ENCODE data around the gene MYRF. TPM values are rescaled to one million over a fixed set of nuclear protein-coding genes. Genes with fewer than 3 reads are reported as not detected.

Gene MYRF
- total RNA-seq, 1 experiment from 2014 or later: 15.3 TPM

- BruUV-seq (replicated peaks): no TSS peak
- H3K27ac ChIP-seq: no peak overlapping the region
- no peak for DNase-seq
- H3K79me2 ChIP-seq (ENCODE audit: low read depth): peaks cover 72% of the 10 kb centered on the region
- intact Hi-C loops (cut with micrococcal nuclease; ENCODE audit: unreplicated experiment): loop anchor here (10.0 kb wide), 1 partner anchor 259 kb away; no protein-coding TSS in a partner anchor
- no peaks in the 10 kb centered on the region for H3K27me3 ChIP-seq (ENCODE audit: insufficient read depth, low read depth)
- no peak overlapping the region for H2AFZ ChIP-seq
- POLR2A ChIA-PET (ENCODE audit: unreplicated experiment): no interaction called here
- H3K4me1 ChIP-seq (replicated peaks; ENCODE audit: insufficient read depth): peaks cover 20% of the 10 kb centered on the region
- H3K4me3 ChIP-seq: no peak overlapping the region
- peaks cover 32% of the 10 kb centered on the region; the same call in 1 of the 2 replicates for H3F3A ChIP-seq (ENCODE audit: insufficient read depth, low read depth)
- no peaks in the 10 kb centered on the region for H3K9me3 ChIP-seq (ENCODE audit: insufficient read depth, low read depth)
- H4K20me1 ChIP-seq (ENCODE audit: insufficient read depth): no peaks in the 10 kb centered on the region; the same call in 1 of the 2 replicates
- TF ChIP-seq EZH2 (IDR thresholded peaks at IDR 0.05; ENCODE audit: low read depth): no peak
- TF ChIP-seq CTCF (conservative IDR thresholded peaks at IDR 0.05): no peak
- no peaks in the 10 kb centered on the region for H3K9me2 ChIP-seq (ENCODE audit: insufficient read depth)
- no peak overlapping the region for H3K4me2 ChIP-seq
- CTCF ChIA-PET: interaction anchor here (2.9 kb wide), 1 partner anchor 286 kb away, joined by 21 read pairs; no protein-coding TSS in a partner anchor
- peaks cover 6% of the 10 kb centered on the region; the same call in 1 of the 2 replicates for H3K36me3 ChIP-seq (ENCODE audit: low read depth)
Observed at GRCh38 chr11:61795459-61795858, 43.0 kb downstream of the MYRF start.

GRCh38 chr11:61795876-61796526 lies 43.6 kb downstream of the MYRF start:
- no peaks in the 10 kb centered on the region for H3K9me3 ChIP-seq (ENCODE audit: insufficient read depth, low read depth)
- H3K4me3 ChIP-seq: no peak overlapping the region
- TF ChIP-seq EZH2 (IDR thresholded peaks at IDR 0.05; ENCODE audit: low read depth) (no peak), CTCF (conservative IDR thresholded peaks at IDR 0.05) (no peak)
- ChIA-PET POLR2A (ENCODE audit: unreplicated experiment) (no interaction called here), CTCF (interaction anchor here (2.9 to 3.1 kb wide), 2 partner anchors 19 to 286 kb away, joined by 13 to 21 read pairs; no protein-coding TSS in a partner anchor)
- no peaks in the 10 kb centered on the region for H3K9me2 ChIP-seq (ENCODE audit: insufficient read depth)
- no peak overlapping the region for H2AFZ ChIP-seq
- no peak for DNase-seq
- no peaks in the 10 kb centered on the region; the same call in 1 of the 2 replicates for H4K20me1 ChIP-seq (ENCODE audit: insufficient read depth)
- H3K79me2 ChIP-seq (ENCODE audit: low read depth): peaks cover 66% of the 10 kb centered on the region
- H3K4me1 ChIP-seq (replicated peaks; ENCODE audit: insufficient read depth): peaks cover 20% of the 10 kb centered on the region
- intact Hi-C loops (cut with micrococcal nuclease; ENCODE audit: unreplicated experiment): loop anchor here (2.0 to 10.0 kb wide), 2 partner anchors 259 to 313 kb away; no protein-coding TSS in a partner anchor
- H3K36me3 ChIP-seq (ENCODE audit: low read depth): 0 out of 2 replicates have a peak, but pooled peaks cover 5% of the 10 kb centered on the region
- no peaks in the 10 kb centered on the region for H3K27me3 ChIP-seq (ENCODE audit: insufficient read depth, low read depth)
- no peak overlapping the region for H3K4me2 ChIP-seq
- no TSS peak for BruUV-seq (replicated peaks)
- H3F3A ChIP-seq (ENCODE audit: insufficient read depth, low read depth): peaks cover 37% of the 10 kb centered on the region; the same call in 1 of the 2 replicates
- H3K27ac ChIP-seq: no peak overlapping the region

GRCh38 chr11:61797263-61797944 lies 45.0 kb downstream of the MYRF start:
- Histone ChIP-seq H2AFZ (no peak overlapping the region), H3K9me3 (ENCODE audit: insufficient read depth, low read depth) (no peaks in the 10 kb centered on the region), H3F3A (ENCODE audit: insufficient read depth, low read depth) (peaks cover 50% of the 10 kb centered on the region; the same call in 1 of the 2 replicates), H3K4me3 (no peak overlapping the region), H3K79me2 (ENCODE audit: low read depth) (peaks cover 53% of the 10 kb centered on the region), H3K9me2 (ENCODE audit: insufficient read depth) (no peaks in the 10 kb centered on the region), H4K20me1 (ENCODE audit: insufficient read depth) (no peaks in the 10 kb centered on the region; the same call in none of the 2 replicates), H3K4me1 (replicated peaks; ENCODE audit: insufficient read depth) (peaks cover 12% of the 10 kb centered on the region), H3K4me2 (no peak overlapping the region), H3K27ac (no peak overlapping the region), H3K36me3 (ENCODE audit: low read depth) (0 out of 2 replicates have a peak, but pooled peaks cover 11% of the 10 kb centered on the region), H3K27me3 (ENCODE audit: insufficient read depth, low read depth) (no peaks in the 10 kb centered on the region)
- ChIA-PET POLR2A (ENCODE audit: unreplicated experiment) (interaction anchor here (0.5 to 0.9 kb wide), 3 partner anchors 18 to 1810 kb away, joined by 6 to 18 read pairs (median 6); no protein-coding TSS in a partner anchor), CTCF (interaction anchor here (0.6 to 3.1 kb wide), 13 partner anchors 16 to 531 kb away, joined by 3 to 21 read pairs (median 6); no protein-coding TSS in a partner anchor)
- intact Hi-C loops (cut with micrococcal nuclease; ENCODE audit: unreplicated experiment): loop anchor here (1.0 to 10.0 kb wide), 6 partner anchors 74 to 311 kb away; no protein-coding TSS in a partner anchor
- TF ChIP-seq EZH2 (IDR thresholded peaks at IDR 0.05; ENCODE audit: low read depth) (no peak), CTCF (conservative IDR thresholded peaks at IDR 0.05) (peak; percentile 92)
- BruUV-seq (replicated peaks): no TSS peak
- peak; percentile 72 to 73 for DNase-seq

Data from PC-9 (cell line).